ENCODE results near the gene TTC31. TPM values are rescaled to one million over a fixed set of nuclear protein-coding genes. Genes with fewer than 3 reads are reported as not detected.
A peak's percentile ranks its signal among the peaks of the same experiment; 100 is the strongest.

Gene TTC31
- total RNA-seq, 4 donors from 2014 or later = 20.4 to 45.5 (median 27.4) TPM

DNA sequence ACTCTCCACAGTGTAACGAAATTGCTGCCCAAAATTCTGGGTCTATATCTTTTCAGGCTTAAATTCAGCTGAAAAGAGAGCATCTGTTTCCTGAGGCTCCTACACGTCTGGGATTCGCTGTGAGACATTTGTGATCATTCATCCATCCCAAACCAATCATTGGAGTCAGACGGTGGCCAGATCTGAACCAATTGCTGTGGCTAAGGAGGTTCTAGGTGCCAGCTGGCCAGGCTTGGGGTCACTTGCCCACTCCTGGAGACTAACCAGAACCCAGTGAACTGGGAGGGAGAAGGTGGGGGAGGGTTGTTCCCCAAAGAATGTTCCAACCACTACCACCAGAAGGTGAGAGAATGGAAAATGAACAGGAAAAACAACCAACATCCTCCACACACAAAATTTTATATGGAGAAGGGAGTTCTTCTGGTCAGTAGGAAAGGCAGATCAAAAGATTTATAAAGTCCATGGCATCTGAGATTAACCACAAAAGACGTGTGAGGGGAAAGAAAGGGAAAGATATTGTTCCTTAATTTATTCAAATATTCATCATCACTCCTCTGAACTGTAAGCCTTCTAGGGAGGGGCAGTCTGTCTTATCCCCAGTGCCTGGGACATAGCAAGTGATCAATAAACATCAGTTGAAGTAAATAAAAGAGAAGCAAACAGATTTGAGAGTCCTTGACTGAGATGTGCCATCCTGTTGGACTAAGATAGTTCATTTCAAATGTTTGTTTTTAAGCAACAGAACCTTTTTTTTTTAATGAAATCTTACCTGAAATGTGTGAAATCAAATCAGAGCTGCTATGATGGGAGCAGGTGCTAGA lies 38.2 kb upstream of the TTC31 start:
- WGBS = 37% methylated on average over 5 of the region's 5 CpGs
- Histone ChIP-seq H3K4me1 (peaks cover 23% of the 10 kb centered on the region), H3K9me3 (no peaks in the 10 kb centered on the region), H3K36me3 (no peaks in the 10 kb centered on the region), H3K27ac (no peak overlapping the region), H3K27me3 (no peaks in the 10 kb centered on the region), H3K4me3 (no peak overlapping the region)
- TF ChIP-seq, protein P1, sequence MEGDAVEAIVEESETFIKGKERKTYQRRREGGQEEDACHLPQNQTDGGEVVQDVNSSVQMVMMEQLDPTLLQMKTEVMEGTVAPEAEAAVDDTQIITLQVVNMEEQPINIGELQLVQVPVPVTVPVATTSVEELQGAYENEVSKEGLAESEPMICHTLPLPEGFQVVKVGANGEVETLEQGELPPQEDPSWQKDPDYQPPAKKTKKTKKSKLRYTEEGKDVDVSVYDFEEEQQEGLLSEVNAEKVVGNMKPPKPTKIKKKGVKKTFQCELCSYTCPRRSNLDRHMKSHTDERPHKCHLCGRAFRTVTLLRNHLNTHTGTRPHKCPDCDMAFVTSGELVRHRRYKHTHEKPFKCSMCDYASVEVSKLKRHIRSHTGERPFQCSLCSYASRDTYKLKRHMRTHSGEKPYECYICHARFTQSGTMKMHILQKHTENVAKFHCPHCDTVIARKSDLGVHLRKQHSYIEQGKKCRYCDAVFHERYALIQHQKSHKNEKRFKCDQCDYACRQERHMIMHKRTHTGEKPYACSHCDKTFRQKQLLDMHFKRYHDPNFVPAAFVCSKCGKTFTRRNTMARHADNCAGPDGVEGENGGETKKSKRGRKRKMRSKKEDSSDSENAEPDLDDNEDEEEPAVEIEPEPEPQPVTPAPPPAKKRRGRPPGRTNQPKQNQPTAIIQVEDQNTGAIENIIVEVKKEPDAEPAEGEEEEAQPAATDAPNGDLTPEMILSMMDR (IDR thresholded peaks at IDR 0.05) = no peak
- TF ChIP-seq POLR2A (IDR thresholded peaks at IDR 0.05) = no peak
- no peak for TF ChIP-seq EP300 (IDR thresholded peaks at IDR 0.05)
- no peak for TF ChIP-seq POLR2AphosphoS5 (IDR thresholded peaks at IDR 0.05)
- DNase-seq (ENCODE audit: low spot score in 2 of 2) = no peak

DNA sequence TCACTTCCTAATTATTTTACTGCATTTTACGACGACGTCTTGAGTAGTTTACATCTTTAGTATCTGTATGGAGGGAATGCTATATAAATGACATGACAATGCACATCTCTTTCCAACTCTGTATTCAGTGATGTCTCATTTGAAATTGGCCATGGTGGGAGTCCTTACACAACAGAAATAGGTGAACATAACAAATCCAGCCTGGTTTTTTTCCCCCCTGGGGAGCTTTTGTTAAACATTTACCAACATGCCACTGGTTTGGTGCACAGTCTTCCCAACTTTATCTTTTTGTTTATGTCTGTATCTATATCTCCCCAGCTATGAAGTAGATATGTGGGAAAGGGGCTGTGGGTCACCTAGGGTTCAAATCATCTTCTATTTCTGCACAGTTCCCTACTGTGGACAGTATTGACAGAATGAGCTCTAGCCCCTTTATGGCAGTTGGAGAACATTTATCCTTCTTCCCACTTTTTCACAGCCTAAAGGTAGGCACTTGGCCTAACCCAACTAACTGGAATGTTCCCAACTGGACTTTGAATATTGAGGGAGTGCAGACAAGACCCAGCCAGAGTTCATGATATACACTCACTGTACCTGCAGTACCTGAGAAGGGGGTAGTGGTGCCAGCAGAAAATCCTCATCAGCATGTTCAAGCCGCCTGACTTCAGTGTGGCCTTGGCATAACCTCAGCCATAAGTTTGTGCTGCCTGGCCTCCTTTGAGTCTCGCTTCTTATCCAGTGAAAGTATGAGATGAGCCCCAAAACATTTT lies 35.5 kb upstream of the TTC31 start:
- no peak for DNase-seq (ENCODE audit: low spot score in 2 of 2)
- WGBS = 93% methylated on average over 5 of the region's 5 CpGs
- TF ChIP-seq POLR2AphosphoS5 (IDR thresholded peaks at IDR 0.05) (no peak), EP300 (IDR thresholded peaks at IDR 0.05) (no peak), POLR2A (IDR thresholded peaks at IDR 0.05) (no peak)

DNA sequence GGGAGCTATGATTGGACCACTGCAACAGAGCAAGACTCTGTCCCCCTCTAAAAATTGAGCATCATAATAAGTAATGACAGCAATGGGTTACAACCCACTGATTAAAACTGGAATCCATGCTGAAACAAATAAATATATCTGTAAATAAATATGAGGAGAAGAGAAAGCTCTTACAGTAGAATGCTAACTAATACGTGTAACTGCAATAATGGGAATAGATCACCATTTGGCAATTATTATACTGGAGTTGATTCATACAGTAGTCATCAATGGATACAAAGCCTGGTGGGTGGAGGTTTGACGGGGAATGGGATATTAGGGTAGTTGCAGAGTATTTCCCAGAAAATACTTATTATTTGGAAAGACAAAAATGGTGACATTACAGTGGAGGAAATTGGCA lies 34.1 kb upstream of the TTC31 start:
- no peak overlapping the region for H3K4me3 ChIP-seq
- DNase-seq (ENCODE audit: low spot score in 2 of 2) = no peak
- no peaks in the 10 kb centered on the region for H3K27me3 ChIP-seq
- H3K9me3 ChIP-seq = no peaks in the 10 kb centered on the region
- no peak overlapping the region for H3K27ac ChIP-seq
- H3K4me1 ChIP-seq = no peaks in the 10 kb centered on the region
- WGBS = 76% methylated on average over 2 of the region's 2 CpGs
- H3K36me3 ChIP-seq = no peaks in the 10 kb centered on the region
- TF ChIP-seq POLR2A (IDR thresholded peaks at IDR 0.05) = no peak
- TF ChIP-seq EP300 (IDR thresholded peaks at IDR 0.05) = no peak
- TF ChIP-seq, protein P1 (IDR thresholded peaks at IDR 0.05) = no peak
- no peak for TF ChIP-seq POLR2AphosphoS5 (IDR thresholded peaks at IDR 0.05)

More for the DNA sequence above, 35.5 kb upstream of the TTC31 start:
- Histone ChIP-seq H3K27me3 (no peaks in the 10 kb centered on the region), H3K36me3 (no peaks in the 10 kb centered on the region), H3K27ac (no peak overlapping the region), H3K4me3 (no peak overlapping the region), H3K4me1 (no peaks in the 10 kb centered on the region), H3K9me3 (no peaks in the 10 kb centered on the region)

DNA sequence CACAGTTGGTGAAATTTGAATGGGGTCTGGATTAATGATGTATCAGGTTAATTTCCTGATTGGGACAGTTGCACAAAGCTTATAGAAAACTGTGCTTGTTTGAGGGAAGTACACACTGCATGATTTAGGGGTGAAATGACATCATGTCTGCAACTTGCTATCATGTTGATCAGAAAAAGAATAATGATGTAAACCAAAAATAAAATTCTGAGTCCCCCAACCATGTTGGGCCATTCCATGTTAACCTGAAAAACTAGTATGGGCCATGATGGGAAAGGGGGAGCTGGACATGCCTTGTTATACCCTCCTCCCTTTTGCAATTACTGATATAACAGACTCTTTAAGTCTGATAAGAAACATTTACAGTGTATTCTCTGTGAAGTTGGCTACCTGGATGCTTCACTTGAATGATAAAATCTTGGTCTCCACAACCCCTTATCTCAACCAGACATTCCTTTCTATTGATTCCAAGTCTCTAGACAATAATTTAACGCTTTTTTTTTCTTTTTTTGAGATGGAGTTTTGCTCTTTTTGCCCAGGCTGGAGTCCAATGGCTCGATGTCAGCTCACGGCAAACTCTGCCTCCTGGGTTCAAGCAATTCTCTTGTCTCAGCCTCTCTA lies 32.2 kb upstream of the TTC31 start:
- no peak for DNase-seq (ENCODE audit: low spot score in 2 of 2)
- H3K4me1 ChIP-seq = peaks cover 12% of the 10 kb centered on the region
- no peak for TF ChIP-seq EP300 (IDR thresholded peaks at IDR 0.05)
- no peak for TF ChIP-seq POLR2A (IDR thresholded peaks at IDR 0.05)
- TF ChIP-seq, protein P1 (IDR thresholded peaks at IDR 0.05) = no peak
- no peak for TF ChIP-seq POLR2AphosphoS5 (IDR thresholded peaks at IDR 0.05)
- H3K36me3 ChIP-seq = no peaks in the 10 kb centered on the region
- WGBS = 79% methylated on average over 3 of the region's 3 CpGs
- H3K4me3 ChIP-seq = no peak overlapping the region
- no peaks in the 10 kb centered on the region for H3K9me3 ChIP-seq
- no peak overlapping the region for H3K27ac ChIP-seq
- no peaks in the 10 kb centered on the region for H3K27me3 ChIP-seq

DNA sequence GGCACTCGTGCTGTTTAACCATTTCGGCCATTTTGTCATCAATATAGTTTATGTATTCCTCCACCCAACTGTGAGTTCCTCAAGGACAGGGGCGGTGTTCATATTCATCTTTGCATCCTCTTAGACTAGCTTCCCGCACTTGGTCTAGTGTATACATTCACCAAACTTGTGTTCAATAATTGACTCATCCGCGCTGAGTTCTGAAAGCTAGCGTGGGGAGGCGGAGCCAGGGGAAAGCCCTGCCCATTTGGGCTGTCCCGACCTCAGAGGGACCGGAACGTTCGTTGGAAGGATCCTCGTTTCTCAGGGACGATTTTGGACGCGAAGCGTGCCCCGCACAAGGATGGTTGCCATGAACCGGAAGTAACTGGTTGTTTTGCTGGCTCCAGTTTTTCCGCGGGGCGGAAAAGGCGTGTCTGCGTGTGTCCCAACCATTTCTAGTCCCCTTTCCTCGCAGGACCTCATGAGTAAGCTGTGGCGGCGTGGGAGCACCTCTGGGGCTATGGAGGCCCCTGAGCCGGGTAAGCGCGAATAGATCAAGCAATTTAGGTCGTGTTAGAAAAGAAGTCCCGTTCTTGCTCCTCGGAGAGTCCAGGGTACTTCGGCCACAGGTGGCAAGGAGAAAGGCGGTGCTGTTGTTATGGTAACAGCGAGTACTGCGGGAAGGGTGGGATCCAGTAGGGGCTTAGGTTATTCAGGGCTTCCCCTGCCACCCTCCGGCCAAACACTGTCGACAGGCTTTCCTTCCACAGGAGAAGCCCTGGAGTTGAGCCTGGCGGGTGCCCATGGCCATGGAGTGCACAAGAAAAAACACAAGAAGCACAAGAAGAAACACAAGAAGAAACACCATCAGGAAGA lies 28.0 kb upstream of the TTC31 start, which contains the start of gene INO80B:
INO80B (plus strand) TSS at position 434 of the 858 bp plus-strand sequence; CDS start at position 464, 30 bp downstream.
- DNase-seq (ENCODE audit: low spot score in 2 of 2) = peak; percentile 97 to 98
- H3K9me3 ChIP-seq = no peaks in the 10 kb centered on the region
- WGBS = 2% methylated on average over 26 of the region's 40 CpGs
- peak within 1 kb of the TSS; percentile 78 for H3K4me3 ChIP-seq
- peak within 1 kb of the TSS; percentile 73 for H3K27ac ChIP-seq
- TF ChIP-seq EP300 (IDR thresholded peaks at IDR 0.05) (no peak), POLR2A (IDR thresholded peaks at IDR 0.05) (no peak), POLR2AphosphoS5 (IDR thresholded peaks at IDR 0.05) (peak in 2 of 3 donors; percentile 89 to 96)
- TF ChIP-seq, protein P1 (IDR thresholded peaks at IDR 0.05) = no peak
- H3K4me1 ChIP-seq = peaks cover 42% of the 10 kb centered on the region
- no peaks in the 10 kb centered on the region for H3K27me3 ChIP-seq
- no peaks in the 10 kb centered on the region for H3K36me3 ChIP-seq

All from suprapubic skin (tissue), 4 donors.